ENCODE data around the gene SHISA4. TPM values are rescaled to one million over a fixed set of nuclear protein-coding genes. Genes with fewer than 3 reads are reported as not detected.

Gene SHISA4
- polyA plus RNA-seq, 1 donor from 2014 or later = 0.16 TPM

DNA sequence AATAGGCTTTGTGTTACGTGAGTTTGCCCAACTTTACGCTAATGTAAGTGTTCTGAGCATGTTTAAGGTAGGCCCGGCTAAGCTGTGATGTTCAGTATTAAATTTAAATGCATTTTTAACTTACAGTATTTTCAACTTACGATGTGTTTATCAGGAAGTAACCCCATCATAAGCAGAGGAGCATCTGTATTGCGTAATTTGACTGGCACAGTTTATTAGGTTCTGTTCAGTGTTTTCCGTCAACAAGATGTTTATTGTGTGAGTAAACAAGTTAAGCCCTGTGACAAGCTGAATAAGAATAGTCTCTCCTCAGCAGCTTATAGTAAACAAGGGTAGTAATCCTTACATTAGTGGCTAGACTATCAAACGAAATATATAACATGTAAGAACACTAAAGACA is 27.2 kb upstream of the SHISA4 start:
- H3K4me1 Mint-ChIP-seq = peaks cover under 1 to 6% (median 2%) of the 10 kb centered on the region in 3 donors
- no peaks in the 10 kb centered on the region for H3K27me3 Mint-ChIP-seq
- H3K27ac Mint-ChIP-seq = peak overlapping the region in 1 of 3 donors; percentile 57
- H3K36me3 Mint-ChIP-seq = peaks cover 12% of the 10 kb centered on the region
- no peaks in the 10 kb centered on the region for H3K9me3 Mint-ChIP-seq
- no peak overlapping the region for H3K4me3 Mint-ChIP-seq

DNA sequence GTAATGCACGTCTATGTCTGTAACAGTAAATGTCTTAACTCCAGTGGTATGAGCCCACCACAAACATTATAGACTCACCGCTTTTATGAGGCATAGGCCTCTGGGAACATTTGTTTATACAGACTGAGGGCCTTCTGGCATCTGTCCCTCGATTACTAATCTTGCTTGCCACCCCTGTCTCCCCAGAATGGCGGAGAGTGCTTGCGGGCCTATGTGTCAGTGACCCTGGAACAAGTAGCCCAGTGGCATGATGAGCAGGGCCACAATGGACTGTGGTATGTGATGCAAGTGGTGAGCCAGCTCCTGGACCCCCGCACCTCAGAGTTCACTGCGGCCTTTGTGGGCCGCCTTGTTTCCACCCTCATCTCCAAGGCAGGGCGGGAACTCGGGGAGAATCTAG is 18.3 kb upstream of the SHISA4 start:
- H3K27me3 Mint-ChIP-seq = no peaks in the 10 kb centered on the region
- no peak overlapping the region for H3K27ac Mint-ChIP-seq
- peak overlapping the region in 1 of 4 donors; percentile 39 for H3K4me3 Mint-ChIP-seq
- H3K36me3 Mint-ChIP-seq = peaks cover 8% of the 10 kb centered on the region
- H3K4me1 Mint-ChIP-seq = peaks cover 2 to 5% (median 5%) of the 10 kb centered on the region in 3 donors
- no peaks in the 10 kb centered on the region for H3K9me3 Mint-ChIP-seq

DNA sequence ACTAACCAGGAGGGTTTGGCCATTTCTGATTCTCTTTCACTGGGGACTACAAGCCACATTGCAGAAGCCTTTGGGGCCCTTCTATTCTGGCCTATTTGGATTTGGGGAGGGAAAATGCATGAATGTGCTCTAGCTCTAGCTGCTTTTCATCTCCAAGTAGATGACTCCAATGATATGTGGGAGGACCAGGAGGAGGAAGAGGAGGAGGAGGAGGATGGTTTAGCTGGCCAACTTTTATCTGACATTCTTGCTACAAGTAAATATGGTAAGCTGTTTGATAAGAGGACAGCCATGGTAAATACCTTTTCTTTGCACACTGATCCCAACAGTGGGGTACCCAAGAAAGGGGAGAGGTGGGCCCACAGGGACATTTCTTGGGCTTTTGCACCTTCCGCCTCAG is 14.0 kb upstream of the SHISA4 start:
- no peak overlapping the region for H3K27ac Mint-ChIP-seq
- no peaks in the 10 kb centered on the region for H3K9me3 Mint-ChIP-seq
- no peaks in the 10 kb centered on the region for H3K27me3 Mint-ChIP-seq
- peaks cover 7% of the 10 kb centered on the region for H3K36me3 Mint-ChIP-seq
- H3K4me1 Mint-ChIP-seq = peaks cover 0 to 3% (median 2%) of the 10 kb centered on the region in 3 donors
- H3K4me3 Mint-ChIP-seq = no peak overlapping the region

DNA sequence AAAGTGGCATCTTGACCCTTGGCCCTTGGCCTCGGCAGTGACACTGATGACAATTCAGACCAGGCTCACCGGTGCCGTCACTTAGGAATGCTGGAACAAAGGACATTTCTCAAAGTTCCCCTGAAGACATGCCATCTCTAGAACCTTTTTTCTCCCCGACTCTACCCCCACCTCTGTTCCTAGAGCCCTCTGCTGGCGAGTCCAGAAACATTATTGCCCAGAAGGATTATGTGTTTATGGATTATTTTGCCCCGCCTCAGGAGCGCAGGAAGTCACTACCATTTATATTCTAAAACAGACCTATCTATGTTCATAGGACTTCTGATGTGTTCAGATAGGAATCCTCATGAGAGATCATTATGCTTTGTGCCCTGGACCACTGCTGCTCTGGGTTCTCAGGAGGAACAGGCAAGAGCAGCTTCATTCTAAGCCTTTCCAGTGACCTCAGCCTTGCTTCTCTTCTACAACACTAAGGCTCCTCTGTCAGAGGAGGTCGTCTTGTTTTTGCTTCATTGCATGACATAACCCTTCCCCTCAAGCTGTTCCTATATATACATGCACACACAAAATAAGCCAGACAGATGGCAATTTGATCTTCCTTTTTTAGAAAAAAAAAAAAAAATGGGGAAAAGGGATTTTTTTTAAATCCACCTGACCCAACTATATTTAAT is 12.4 kb upstream of the SHISA4 start:
- Mint-ChIP-seq H3K4me3 (no peak overlapping the region), H3K4me1 (peaks cover 0 to 8% (median 0%) of the 10 kb centered on the region in 3 donors), H3K36me3 (no peaks in the 10 kb centered on the region), H3K9me3 (no peaks in the 10 kb centered on the region), H3K27me3 (no peaks in the 10 kb centered on the region), H3K27ac (no peak overlapping the region)

DNA sequence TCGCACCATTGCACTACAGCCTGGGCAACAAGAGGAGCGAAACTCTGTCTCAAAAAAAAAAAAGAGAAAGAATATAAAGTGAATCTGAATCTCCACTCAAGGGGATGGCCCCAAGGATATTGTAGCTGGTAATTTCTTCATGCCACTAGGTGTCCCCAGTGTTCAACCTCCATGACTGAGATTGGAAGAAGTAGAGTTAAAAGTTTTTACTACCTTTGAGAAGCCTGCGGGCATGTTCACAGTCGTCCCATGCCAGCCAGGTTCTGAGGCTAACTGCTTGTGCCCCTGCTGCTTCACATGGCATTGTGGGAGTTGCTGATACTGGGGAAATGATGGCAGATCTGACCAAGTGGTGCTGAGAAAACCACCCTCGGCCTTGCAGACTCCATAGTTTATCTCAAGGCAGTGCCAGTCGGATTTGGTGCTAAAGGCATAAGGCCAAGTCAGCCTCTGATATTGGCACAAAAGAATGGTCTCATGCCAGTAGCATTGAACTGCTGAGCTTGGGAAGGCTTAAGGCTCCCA is 10.8 kb upstream of the SHISA4 start:
- H3K9me3 Mint-ChIP-seq = no peaks in the 10 kb centered on the region
- no peaks in the 10 kb centered on the region for H3K27me3 Mint-ChIP-seq
- H3K27ac Mint-ChIP-seq = no peak overlapping the region
- H3K4me3 Mint-ChIP-seq = peak overlapping the region in 1 of 4 donors; percentile 24
- H3K4me1 Mint-ChIP-seq = peaks cover 0 to 13% (median 3%) of the 10 kb centered on the region in 3 donors
- no peaks in the 10 kb centered on the region for H3K36me3 Mint-ChIP-seq

DNA sequence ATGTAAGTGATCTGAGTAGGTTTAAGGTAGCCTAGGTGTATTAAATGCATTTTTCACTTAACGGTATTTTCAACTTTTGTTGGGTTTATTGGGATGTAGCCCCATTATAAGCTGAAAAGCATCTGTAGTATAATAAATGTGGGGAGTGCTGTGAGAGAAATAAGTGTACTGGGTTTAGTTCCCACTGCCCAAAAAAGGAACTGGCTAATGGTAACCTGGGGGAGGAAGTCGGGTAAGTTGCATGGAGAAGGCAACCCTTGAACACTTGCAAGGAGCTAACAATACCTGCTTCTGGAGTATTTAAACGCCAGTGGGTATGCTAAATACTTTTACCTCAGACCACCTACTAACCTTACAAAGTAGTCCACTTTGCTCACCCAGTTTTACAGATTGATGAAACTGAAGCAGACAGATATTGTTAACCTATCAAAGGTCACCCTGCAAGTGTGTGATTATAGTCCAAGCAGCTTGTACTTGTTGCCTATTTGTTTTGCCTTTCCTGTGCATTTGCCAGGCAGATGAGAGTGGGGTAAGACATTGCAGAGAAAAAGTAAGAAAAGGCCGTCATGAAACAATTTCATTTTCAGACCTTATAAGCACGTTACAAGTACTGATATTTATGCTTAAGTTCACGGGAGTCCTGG is 7.6 kb upstream of the SHISA4 start:
- H3K4me3 Mint-ChIP-seq = no peak overlapping the region

DNA sequence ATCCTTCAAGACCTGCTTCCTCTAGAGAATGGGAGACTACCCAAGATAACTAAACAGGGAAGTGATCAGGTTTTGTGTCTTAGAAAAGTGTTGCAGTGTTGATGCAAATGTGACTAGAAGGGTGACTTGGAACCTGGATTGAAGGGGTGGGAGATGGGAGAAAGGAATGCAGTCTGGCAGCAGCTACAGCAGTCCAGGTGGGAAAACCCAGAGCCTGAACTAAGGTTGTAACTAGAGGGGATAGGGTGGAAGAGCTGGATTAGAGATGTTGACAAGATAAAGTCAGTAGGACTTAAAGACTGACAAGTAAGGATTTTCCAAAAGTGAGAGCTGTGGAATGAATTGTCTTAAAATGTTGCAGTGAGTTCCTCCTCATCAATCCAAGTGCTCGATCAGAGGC is 7.1 kb upstream of the SHISA4 start:
- Mint-ChIP-seq H3K4me1 (peaks cover 5 to 17% (median 8%) of the 10 kb centered on the region in 3 donors), H3K36me3 (no peaks in the 10 kb centered on the region), H3K27me3 (peaks cover 3% of the 10 kb centered on the region), H3K27ac (no peak overlapping the region), H3K4me3 (no peak overlapping the region), H3K9me3 (no peaks in the 10 kb centered on the region)

More for the DNA sequence above, 7.6 kb upstream of the SHISA4 start:
- no peak overlapping the region for H3K27ac Mint-ChIP-seq
- H3K27me3 Mint-ChIP-seq = peaks cover 3% of the 10 kb centered on the region
- no peaks in the 10 kb centered on the region for H3K9me3 Mint-ChIP-seq
- H3K4me1 Mint-ChIP-seq = peaks cover 5 to 17% (median 8%) of the 10 kb centered on the region in 3 donors
- no peaks in the 10 kb centered on the region for H3K36me3 Mint-ChIP-seq

DNA sequence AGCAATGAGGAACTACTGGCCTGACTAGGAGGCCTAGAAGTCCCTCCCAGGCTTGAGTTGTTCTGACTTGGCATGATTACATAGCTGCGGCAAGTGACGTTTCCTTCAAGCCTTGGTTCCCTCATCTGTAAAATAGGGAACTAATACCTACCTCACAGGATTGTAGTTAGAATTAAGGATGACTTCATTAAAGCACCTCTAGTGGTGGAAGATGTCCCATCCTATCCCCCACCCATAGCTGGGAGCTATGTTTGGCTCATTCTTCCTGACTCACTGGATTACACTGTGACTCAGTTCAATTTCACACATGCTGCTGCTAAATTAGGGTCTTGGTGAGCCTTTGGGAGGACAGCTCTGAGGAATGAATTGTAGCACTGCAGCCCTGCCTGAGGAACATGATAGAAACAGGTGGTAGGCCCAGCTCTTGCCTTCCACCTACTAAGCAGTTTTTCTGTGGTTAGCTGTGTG is 6.0 kb upstream of the SHISA4 start:
- no peak overlapping the region for H3K4me3 Mint-ChIP-seq
- peaks cover 6% of the 10 kb centered on the region for H3K27me3 Mint-ChIP-seq
- peaks cover 5 to 24% (median 8%) of the 10 kb centered on the region in 3 donors for H3K4me1 Mint-ChIP-seq
- H3K36me3 Mint-ChIP-seq = no peaks in the 10 kb centered on the region
- H3K27ac Mint-ChIP-seq = no peak overlapping the region
- H3K9me3 Mint-ChIP-seq = no peaks in the 10 kb centered on the region

DNA sequence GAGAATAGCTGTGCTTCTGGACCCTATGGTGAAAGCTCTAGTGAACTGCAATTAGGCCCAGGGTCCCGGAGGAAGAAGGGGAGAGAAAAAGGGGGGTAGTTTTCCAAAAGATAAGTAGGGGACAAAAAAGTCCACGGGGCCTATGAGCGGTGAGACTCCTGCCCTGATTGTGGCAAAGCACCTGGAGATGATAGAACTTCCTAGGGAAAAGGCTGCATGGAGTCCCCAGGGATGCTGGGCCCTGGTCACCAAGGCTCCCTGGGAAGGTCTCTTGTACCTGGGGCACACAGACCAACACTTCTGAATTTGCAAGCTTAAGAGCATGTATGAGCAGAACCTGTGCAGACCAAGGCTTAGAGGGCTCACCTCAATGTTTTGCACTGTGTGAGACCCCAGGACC is 5.4 kb upstream of the SHISA4 start:
- peak overlapping the region in 1 of 3 donors; percentile 41 for H3K27ac Mint-ChIP-seq

DNA sequence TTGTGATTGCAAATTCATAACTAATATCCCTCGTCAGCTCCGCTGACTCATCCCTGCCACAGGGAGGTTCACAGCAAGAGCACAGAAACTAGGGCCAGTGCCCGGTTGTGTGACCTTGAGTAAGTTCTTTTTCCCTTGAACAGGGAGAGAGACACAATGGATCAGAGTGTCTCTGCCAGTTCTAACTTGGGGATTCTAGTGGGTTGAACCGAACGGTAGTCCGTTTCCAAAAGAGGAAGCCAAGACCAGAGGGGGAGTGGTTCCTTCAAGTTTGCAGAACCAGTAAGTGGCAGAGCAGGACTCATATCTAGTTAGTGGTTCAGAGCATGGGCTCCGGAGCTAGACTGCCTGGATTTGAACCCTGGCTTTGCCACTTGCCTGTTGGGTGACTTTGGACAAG is 4.9 kb upstream of the SHISA4 start:
- Mint-ChIP-seq H3K27me3 (peaks cover 14% of the 10 kb centered on the region), H3K4me1 (peaks cover 5 to 21% (median 8%) of the 10 kb centered on the region in 3 donors), H3K27ac (peak overlapping the region in 1 of 3 donors; percentile 41), H3K36me3 (no peaks in the 10 kb centered on the region), H3K9me3 (no peaks in the 10 kb centered on the region), H3K4me3 (peak overlapping the region in 1 of 4 donors; percentile 80)

More for the DNA sequence above, 5.4 kb upstream of the SHISA4 start:
- Mint-ChIP-seq H3K27me3 (peaks cover 11% of the 10 kb centered on the region), H3K4me1 (peaks cover 5 to 24% (median 8%) of the 10 kb centered on the region in 3 donors), H3K4me3 (no peak overlapping the region), H3K9me3 (no peaks in the 10 kb centered on the region), H3K36me3 (no peaks in the 10 kb centered on the region)

DNA sequence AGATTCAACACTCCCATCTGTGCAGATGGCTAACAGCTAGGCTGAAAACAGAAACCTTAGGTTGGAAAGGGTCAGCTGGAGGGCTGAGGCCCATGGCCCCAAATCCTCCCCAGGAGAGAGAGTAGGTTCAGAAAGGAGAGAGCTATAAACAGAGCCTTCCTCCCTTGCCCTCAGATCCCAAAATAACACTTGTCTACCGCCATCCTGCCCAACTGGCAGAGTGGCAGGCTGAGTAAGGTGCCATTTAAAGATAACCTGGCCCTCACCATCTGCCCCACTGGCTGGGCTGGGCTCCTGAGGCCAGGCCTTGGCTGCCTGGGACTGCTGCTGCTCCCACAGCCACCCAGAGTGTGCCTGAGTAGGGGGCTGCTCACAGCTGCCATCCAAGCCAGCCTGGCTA is 4.3 kb upstream of the SHISA4 start:
- no peak overlapping the region for H3K27ac Mint-ChIP-seq
- no peaks in the 10 kb centered on the region for H3K9me3 Mint-ChIP-seq

DNA sequence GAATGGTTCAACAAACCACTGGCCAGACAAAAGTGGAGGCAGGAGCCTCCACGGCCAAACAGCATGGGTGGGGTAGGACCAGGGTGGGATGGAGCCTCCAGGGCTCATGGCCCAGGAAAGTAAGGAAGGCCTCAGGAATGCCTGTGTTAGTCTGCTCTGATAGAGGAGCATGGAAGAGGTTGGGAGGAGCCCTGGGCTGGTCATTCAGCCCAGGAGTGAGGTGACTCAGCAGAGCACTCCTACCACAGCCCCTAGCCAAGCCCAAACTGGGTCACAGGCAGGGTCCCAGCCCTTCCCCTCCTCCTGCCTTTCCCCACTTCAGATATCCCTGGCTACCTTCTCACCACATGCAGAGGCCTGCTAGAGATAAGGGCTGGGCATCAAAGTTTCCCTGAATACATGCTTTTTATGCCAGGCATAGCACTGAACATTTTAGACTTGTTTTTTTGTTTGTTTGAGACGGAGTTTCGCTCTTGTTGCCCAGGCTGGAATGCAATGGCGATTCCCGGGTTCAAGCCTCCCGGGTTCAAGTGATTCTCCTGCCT is 3.1 kb upstream of the SHISA4 start:
- Mint-ChIP-seq H3K4me1 (peaks cover 9 to 21% (median 10%) of the 10 kb centered on the region in 3 donors), H3K9me3 (no peaks in the 10 kb centered on the region), H3K27ac (no peak overlapping the region), H3K27me3 (peaks cover 27% of the 10 kb centered on the region), H3K36me3 (no peaks in the 10 kb centered on the region), H3K4me3 (no peak overlapping the region)

More for the DNA sequence above, 4.3 kb upstream of the SHISA4 start:
- Mint-ChIP-seq H3K4me1 (peaks cover 5 to 21% (median 8%) of the 10 kb centered on the region in 3 donors), H3K36me3 (no peaks in the 10 kb centered on the region), H3K4me3 (no peak overlapping the region), H3K27me3 (peaks cover 17% of the 10 kb centered on the region)

DNA sequence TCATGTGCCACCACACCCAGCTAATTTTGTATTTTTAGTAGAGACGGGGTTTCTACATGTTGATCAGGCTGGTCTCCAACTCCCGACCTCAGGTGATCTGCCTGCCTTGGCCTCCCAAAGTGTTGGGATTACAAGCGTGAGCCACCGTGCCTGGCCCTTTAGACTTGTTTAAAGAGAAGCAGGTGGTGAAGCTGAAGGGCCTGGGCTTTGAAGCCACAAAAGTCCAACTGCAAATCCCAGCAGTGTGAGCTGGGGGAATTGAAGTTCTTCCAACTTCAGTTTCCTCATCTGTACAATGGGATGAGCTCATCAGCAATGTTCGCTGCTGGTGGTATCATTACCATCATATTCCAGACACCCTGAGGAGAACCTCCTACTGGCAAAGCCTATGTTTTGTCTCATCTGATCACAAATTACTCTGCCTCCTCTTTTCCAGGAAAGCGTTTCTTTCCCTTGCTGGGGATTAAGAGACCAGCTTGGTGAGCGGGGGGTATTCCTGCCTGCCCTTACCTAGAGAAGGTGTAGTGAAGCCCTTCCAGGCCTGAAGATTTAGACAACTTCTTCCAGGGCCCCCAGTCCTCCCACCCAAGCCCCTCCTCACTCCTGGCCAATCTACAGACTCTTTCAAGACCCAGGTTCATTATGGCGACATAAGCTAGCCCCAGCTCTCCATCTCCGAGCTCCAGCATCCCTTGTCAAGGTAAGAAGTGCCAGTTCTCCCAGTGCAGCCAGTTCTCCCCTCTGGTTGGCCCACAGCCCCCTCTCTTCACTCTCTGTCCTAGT is 2.4 kb upstream of the SHISA4 start:
- Mint-ChIP-seq H3K27me3 (peaks cover 28% of the 10 kb centered on the region), H3K4me3 (peak overlapping the region in 1 of 4 donors; percentile 7), H3K9me3 (no peaks in the 10 kb centered on the region), H3K36me3 (no peaks in the 10 kb centered on the region), H3K4me1 (peaks cover 9 to 16% (median 10%) of the 10 kb centered on the region in 3 donors), H3K27ac (no peak overlapping the region)

DNA sequence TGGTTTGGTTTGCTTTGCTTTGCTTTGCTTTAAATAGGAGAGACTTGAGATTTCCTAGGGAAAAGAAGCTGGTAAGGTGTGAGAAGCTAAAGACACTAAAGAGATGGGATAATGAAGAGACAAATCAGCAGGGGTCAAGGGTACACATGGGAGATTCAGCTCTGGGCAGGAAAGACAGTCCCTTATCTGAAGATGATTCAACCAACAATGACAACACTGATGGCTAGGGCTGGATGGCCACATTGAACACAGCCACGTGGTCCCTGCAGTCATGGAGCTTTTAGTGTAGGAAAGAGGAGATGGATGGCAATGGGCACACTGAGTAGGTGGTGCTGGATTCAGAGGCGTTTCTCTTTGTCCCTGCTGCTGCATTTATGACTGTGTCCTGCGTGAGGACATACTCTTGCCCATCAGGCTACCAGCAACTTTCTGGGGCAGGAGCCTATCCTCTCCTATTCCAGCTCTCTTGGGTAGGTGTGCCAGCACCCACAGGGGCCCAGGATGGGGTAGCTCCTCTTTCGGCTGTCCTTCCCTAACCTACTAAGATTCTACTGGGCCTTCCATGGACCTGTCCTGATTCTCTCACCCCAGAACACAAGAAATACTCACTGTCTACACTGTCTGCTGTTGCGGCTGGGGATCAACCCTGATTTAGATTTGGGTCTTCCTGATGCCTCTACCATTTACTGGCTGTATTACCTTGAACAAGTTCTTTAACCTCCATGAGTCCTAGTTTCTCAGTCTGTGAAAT is 1.4 kb upstream of the SHISA4 start:
- Mint-ChIP-seq H3K4me3 (peak overlapping the region in 3 of 4 donors; percentile 7 to 51 (median 49)), H3K27me3 (peaks cover 36% of the 10 kb centered on the region), H3K36me3 (no peaks in the 10 kb centered on the region), H3K4me1 (peaks cover 7 to 11% (median 9%) of the 10 kb centered on the region in 3 donors), H3K27ac (no peak overlapping the region), H3K9me3 (no peaks in the 10 kb centered on the region)
